Fibroblast of skin of abdomen (primary cell): ENCODE measurements around the gene TPCN2. TPM values are rescaled to one million over a fixed set of nuclear protein-coding genes. Genes with fewer than 3 reads are reported as not detected.
A peak's percentile ranks its signal among the peaks of the same experiment; 100 is the strongest.
"Not testable (repeated sequence)": the region's sequence is repeated elsewhere in the genome, so short reads cannot be mapped to it uniquely, and the experiment has no call there.

Experiments used
- DNase-seq: peaks from one replicate; pipeline ENCODE4 v3.0.0-alpha.2; 2013
- polyA plus RNA-seq, 2 experiments: library from polyadenylated mRNA; unstranded; fragments of 120-200 nt; gene quantifications; one replicate each; pipeline ENCODE4 v1.2.1, GENCODE V29; 2013; ENCODE audit not compliant: insufficient read length in 2 of 2

Gene TPCN2
- polyA plus RNA-seq (2013, experiment 1 of 2; ENCODE audit: insufficient read length) = 7.9 TPM
- 8.0 TPM for polyA plus RNA-seq (2013, experiment 2 of 2; ENCODE audit: insufficient read length)

- peak; percentile 97 for DNase-seq
Observed at GRCh38 chr11:69048694-69049489, at the start of gene TPCN2. Gene TPCN2 (plus strand): TSS chr11:69048932. CDS start chr11:69048998, 66 bp downstream.

- no peak for DNase-seq
Observed at GRCh38 chr11:68999093-68999747, 49.5 kb upstream of the TPCN2 start.

- DNase-seq = not testable (repeated sequence)
Observed at GRCh38 chr11:68999748-69000355, 48.9 kb upstream of the TPCN2 start.

- DNase-seq = no peak
Observed at GRCh38 chr11:69000391-69000790, 48.3 kb upstream of the TPCN2 start.

GRCh38 chr11:69000831-69001242 is 47.9 kb upstream of the TPCN2 start:
- DNase-seq = peak; percentile 78

GRCh38 chr11:69001243-69002081 is 47.3 kb upstream of the TPCN2 start:
- DNase-seq = no peak

- no peak for DNase-seq
Observed at GRCh38 chr11:69002110-69002569, 46.6 kb upstream of the TPCN2 start.

GRCh38 chr11:69002570-69003231 is 46.0 kb upstream of the TPCN2 start:
- DNase-seq = no peak

- DNase-seq = no peak
Observed at GRCh38 chr11:69003301-69003865, 45.3 kb upstream of the TPCN2 start.

- no peak for DNase-seq
Observed at GRCh38 chr11:69003866-69004367, 44.8 kb upstream of the TPCN2 start.

- DNase-seq = no peak
Observed at GRCh38 chr11:69004411-69005182, 44.1 kb upstream of the TPCN2 start.

- no peak for DNase-seq
Observed at GRCh38 chr11:69005183-69005630, 43.5 kb upstream of the TPCN2 start.

- DNase-seq = no peak
Observed at GRCh38 chr11:69005631-69006368, 42.9 kb upstream of the TPCN2 start.

- no peak for DNase-seq
Observed at GRCh38 chr11:69006816-69007215, 41.9 kb upstream of the TPCN2 start.

GRCh38 chr11:69007975-69008381 is 40.8 kb upstream of the TPCN2 start:
- peak; percentile 21 for DNase-seq

GRCh38 chr11:69008737-69009440 is 39.8 kb upstream of the TPCN2 start:
- DNase-seq = peak; percentile 96

- no peak for DNase-seq
Observed at GRCh38 chr11:69009441-69010211, 39.1 kb upstream of the TPCN2 start.

GRCh38 chr11:69010361-69010891 is 38.3 kb upstream of the TPCN2 start:
- no peak for DNase-seq
